ENCODE results near the gene AMPD2.

AMPD2 gene

DNA sequence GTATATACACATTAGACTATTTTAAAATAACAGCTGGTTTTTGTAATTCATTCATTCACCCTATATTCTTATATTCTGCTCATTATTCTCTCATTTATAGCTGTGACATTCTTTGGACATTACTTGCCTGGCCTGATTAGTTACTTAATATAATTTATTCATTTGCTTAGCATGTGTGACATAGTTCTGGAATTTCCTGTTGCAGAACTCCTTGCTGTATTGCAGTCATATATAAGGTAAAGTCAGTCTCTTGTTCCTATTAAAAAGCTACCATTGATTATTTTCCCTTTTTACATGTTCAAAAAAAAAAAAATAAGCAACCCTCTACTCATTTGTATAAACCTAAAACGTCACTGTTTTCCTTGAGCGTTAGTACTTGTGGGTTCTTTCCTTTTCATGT lies 24.1 kb upstream of the AMPD2 start:
- H3K9me3 ChIP-seq (ENCODE audit: control insufficient read depth, low read length) = no peaks in the 10 kb centered on the region
- H3K4me1 ChIP-seq (ENCODE audit: control insufficient read depth, insufficient read depth, low read length) = peaks cover 6% of the 10 kb centered on the region
- no peaks in the 10 kb centered on the region for H3K27me3 ChIP-seq (replicated peaks; ENCODE audit: control insufficient read depth, insufficient read depth, low read length)
- H3K4me3 ChIP-seq (ENCODE audit: low read length) = no peak overlapping the region
- H3K36me3 ChIP-seq (ENCODE audit: control insufficient read depth, insufficient read depth, low read length, severe bottlenecking) = peaks cover 66% of the 10 kb centered on the region
- no peak for DNase-seq (ENCODE audit: low read depth)
- H3K9ac ChIP-seq (ENCODE audit: low read length) = no peak overlapping the region

DNA sequence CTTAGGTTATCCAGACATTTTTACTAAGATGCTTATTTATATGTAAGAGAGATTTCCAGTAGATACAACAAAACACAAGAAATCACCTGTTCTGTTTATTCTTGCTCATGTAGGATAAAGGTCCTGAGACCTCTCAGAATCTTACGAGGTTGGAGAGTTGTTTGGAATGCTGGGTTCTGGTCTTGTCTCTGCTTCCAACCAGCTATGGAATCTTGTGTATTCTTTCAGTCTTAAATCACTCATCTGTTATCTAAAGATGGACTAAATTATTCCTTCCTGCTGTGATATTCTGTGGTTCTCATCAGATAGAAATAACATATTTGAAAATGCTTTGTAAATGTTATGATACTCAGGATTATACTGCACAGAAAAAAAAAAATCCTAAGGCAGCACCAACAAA lies 21.5 kb upstream of the AMPD2 start:
- no peak for DNase-seq (ENCODE audit: low read depth)
- Histone ChIP-seq H3K36me3 (ENCODE audit: control insufficient read depth, insufficient read depth, low read length, severe bottlenecking) (peaks cover 50% of the 10 kb centered on the region), H3K9me3 (ENCODE audit: control insufficient read depth, low read length) (no peaks in the 10 kb centered on the region)

DNA sequence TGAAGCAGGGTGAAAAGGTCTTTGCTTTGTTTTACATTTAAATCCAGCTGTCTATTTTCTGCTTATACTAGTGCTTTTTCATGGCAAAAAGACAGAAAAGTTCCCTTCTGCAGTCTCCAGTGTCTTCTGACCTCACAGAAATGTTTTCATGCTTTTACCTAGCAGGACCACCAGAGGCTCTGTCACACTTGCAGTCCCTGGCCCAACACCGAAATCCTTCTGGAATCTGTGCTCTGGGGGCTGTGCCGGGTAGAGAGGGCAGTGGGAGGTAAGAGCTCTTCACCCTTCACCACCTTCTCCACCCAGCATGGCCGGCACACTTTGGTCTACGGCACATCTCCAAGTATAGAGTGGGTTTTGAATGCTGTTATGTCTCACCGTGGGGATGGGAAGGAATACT lies 21.0 kb upstream of the AMPD2 start:
- H3K9ac ChIP-seq (ENCODE audit: low read length) = no peak overlapping the region
- peaks cover 6% of the 10 kb centered on the region for H3K4me1 ChIP-seq (ENCODE audit: control insufficient read depth, insufficient read depth, low read length)
- H3K36me3 ChIP-seq (ENCODE audit: control insufficient read depth, insufficient read depth, low read length, severe bottlenecking) = peaks cover 50% of the 10 kb centered on the region
- H3K4me3 ChIP-seq (ENCODE audit: low read length) = no peak overlapping the region
- no peaks in the 10 kb centered on the region for H3K27me3 ChIP-seq (replicated peaks; ENCODE audit: control insufficient read depth, insufficient read depth, low read length)
- no peak for DNase-seq (ENCODE audit: low read depth)
- H3K9me3 ChIP-seq (ENCODE audit: control insufficient read depth, low read length) = no peaks in the 10 kb centered on the region

More for the DNA sequence above, 21.5 kb upstream of the AMPD2 start:
- no peaks in the 10 kb centered on the region for H3K27me3 ChIP-seq (replicated peaks; ENCODE audit: control insufficient read depth, insufficient read depth, low read length)
- no peak overlapping the region for H3K9ac ChIP-seq (ENCODE audit: low read length)
- peaks cover 6% of the 10 kb centered on the region for H3K4me1 ChIP-seq (ENCODE audit: control insufficient read depth, insufficient read depth, low read length)
- no peak overlapping the region for H3K4me3 ChIP-seq (ENCODE audit: low read length)

DNA sequence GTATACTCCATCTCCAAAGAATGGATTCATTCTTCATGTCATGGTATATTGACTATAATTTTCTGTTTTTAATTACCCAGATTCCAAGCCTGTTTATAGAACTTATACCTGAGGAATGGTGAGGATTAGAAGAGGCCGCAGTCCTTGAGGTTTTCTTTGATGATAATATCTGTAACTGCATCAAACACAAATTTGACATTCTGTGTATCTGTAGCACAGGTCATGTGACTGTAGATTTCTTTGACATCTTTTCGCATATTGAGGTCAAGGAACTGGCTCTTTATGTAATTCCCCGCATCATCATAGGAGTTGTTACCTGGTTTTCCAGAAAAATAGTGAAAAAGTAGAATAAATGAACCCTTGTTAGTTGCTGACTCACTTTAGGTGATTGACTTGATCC lies 16.4 kb upstream of the AMPD2 start:
- H3K36me3 ChIP-seq (ENCODE audit: control insufficient read depth, insufficient read depth, low read length, severe bottlenecking) = peaks cover 24% of the 10 kb centered on the region
- H3K27me3 ChIP-seq (replicated peaks; ENCODE audit: control insufficient read depth, insufficient read depth, low read length) = no peaks in the 10 kb centered on the region
- no peak for DNase-seq (ENCODE audit: low read depth)
- H3K4me3 ChIP-seq (ENCODE audit: low read length) = no peak overlapping the region
- no peaks in the 10 kb centered on the region for H3K4me1 ChIP-seq (ENCODE audit: control insufficient read depth, insufficient read depth, low read length)
- no peaks in the 10 kb centered on the region for H3K9me3 ChIP-seq (ENCODE audit: control insufficient read depth, low read length)
- no peak overlapping the region for H3K9ac ChIP-seq (ENCODE audit: low read length)

DNA sequence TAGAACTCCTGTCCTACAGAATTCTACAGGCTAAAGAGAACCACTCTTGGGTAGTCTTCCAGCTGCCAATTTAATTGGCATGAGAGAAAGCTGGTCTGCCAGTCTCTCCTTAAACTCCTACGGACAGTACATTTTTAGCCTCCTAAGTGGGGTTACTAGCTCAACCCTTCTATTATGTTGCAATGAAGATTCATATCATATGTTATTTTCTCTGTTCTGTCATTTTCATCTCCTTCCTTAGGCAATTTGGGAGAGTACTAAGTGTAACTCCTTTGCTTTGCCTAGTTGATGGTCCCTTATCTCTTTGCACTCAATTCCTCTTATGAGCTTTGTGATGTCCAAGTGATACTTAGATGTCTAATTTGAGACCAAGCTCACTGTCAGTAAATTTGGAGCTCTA lies 14.3 kb upstream of the AMPD2 start:
- no peak for DNase-seq (ENCODE audit: low read depth)
- Histone ChIP-seq H3K9ac (ENCODE audit: low read length) (no peak overlapping the region), H3K36me3 (ENCODE audit: control insufficient read depth, insufficient read depth, low read length, severe bottlenecking) (peaks cover 18% of the 10 kb centered on the region), H3K9me3 (ENCODE audit: control insufficient read depth, low read length) (no peaks in the 10 kb centered on the region), H3K4me1 (ENCODE audit: control insufficient read depth, insufficient read depth, low read length) (no peaks in the 10 kb centered on the region), H3K27me3 (replicated peaks; ENCODE audit: control insufficient read depth, insufficient read depth, low read length) (no peaks in the 10 kb centered on the region), H3K4me3 (ENCODE audit: low read length) (no peak overlapping the region)

DNA sequence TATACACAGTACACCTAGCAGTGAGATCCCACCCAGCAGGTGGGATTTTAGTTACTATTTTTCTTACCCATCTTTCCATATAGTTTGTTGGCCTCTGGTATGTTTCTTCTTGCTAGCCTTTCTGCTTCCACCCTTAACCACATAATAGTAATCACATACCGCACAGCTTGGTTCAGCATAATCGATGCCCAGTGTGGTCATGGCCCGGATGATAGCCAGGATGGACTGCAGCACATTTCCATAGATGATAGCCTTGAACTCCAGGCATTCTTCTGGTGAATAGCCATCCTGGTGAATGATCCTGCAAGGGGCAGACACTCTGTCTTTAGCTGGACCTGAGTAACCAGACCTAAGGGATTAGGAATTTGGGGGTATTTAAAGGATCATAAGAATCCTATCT lies 9.8 kb upstream of the AMPD2 start:
- peaks cover 11% of the 10 kb centered on the region for H3K4me1 ChIP-seq (ENCODE audit: control insufficient read depth, insufficient read depth, low read length)
- H3K4me3 ChIP-seq (ENCODE audit: low read length) = no peak overlapping the region
- H3K9ac ChIP-seq (ENCODE audit: low read length) = no peak overlapping the region
- no peaks in the 10 kb centered on the region for H3K36me3 ChIP-seq (ENCODE audit: control insufficient read depth, insufficient read depth, low read length, severe bottlenecking)
- no peaks in the 10 kb centered on the region for H3K27me3 ChIP-seq (replicated peaks; ENCODE audit: control insufficient read depth, insufficient read depth, low read length)
- H3K9me3 ChIP-seq (ENCODE audit: control insufficient read depth, low read length) = no peaks in the 10 kb centered on the region
- DNase-seq (ENCODE audit: low read depth) = no peak

DNA sequence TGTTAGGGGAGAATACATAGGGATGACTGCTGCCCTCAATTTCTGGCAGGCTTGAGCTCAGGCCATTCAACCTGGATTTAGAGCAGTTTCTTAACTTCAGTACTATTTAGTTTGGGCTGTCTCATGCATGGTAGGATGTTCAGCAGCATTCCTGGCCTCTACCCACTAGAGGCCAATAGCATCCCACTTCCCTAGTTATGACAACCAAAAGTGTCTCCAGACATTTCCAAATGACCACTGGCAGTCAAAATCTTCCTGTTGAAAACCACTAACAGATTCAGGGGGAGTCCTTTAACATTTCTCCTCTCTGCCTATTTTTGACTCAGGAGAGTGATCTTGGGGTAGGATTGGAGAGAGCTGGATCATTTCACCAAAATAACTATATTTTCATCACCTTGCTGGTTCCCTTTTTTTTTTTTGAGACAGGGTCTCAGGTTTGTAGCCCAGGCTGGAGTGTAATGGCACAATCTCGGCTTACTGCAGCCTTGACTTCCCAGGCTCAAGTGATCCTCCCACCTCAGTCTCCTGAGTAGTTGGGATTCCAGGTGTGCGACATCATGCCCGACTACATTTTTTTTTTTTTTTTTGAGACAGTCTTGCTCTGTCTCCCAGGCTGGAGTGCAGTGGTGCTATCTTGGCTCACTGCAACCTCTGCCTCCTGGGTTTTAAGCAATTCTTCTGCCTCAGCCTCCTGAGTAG lies 8.9 kb upstream of the AMPD2 start:
- Histone ChIP-seq H3K27me3 (replicated peaks; ENCODE audit: control insufficient read depth, insufficient read depth, low read length) (no peaks in the 10 kb centered on the region), H3K9me3 (ENCODE audit: control insufficient read depth, low read length) (no peaks in the 10 kb centered on the region), H3K4me1 (ENCODE audit: control insufficient read depth, insufficient read depth, low read length) (peaks cover 11% of the 10 kb centered on the region), H3K36me3 (ENCODE audit: control insufficient read depth, insufficient read depth, low read length, severe bottlenecking) (no peaks in the 10 kb centered on the region), H3K4me3 (ENCODE audit: low read length) (no peak overlapping the region), H3K9ac (ENCODE audit: low read length) (no peak overlapping the region)
- peak; percentile 9 for DNase-seq (ENCODE audit: low read depth)

DNA sequence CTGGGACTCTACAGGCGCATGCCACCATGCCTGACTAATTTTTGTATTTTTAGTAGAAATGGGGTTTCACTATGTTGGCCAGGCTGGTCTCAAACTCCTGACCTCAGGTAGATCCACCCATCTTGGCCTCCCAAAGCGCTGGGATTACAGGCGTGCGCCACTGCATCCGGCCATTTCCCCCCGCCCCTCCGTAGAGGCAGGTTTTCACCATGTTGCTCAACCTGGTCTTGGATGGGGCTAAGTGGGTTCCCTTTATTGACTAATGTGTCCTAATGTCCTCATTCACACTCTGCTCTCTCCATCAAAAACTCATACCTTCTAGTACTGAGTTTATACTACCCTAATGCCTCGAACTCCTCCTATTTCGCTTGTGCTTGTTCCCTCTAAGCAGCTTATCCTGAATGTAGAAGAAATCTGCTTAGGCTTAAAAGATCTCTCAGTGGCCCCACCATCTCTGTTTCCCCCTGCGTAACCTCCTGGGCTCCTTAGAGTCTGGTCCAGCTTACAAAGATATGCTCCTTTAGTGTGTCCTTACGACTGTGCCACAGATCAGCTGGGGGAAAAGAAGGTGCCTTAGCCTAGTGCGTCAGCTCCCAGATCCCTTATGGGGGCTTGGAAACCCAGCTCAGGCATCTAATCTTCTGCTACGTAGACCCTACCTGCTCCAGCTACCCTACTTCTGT lies 8.2 kb upstream of the AMPD2 start:
- DNase-seq (ENCODE audit: low read depth) = no peak
- no peak overlapping the region for H3K4me3 ChIP-seq (ENCODE audit: low read length)
- H3K4me1 ChIP-seq (ENCODE audit: control insufficient read depth, insufficient read depth, low read length) = peaks cover 11% of the 10 kb centered on the region
- H3K9me3 ChIP-seq (ENCODE audit: control insufficient read depth, low read length) = no peaks in the 10 kb centered on the region
- no peaks in the 10 kb centered on the region for H3K36me3 ChIP-seq (ENCODE audit: control insufficient read depth, insufficient read depth, low read length, severe bottlenecking)
- no peak overlapping the region for H3K9ac ChIP-seq (ENCODE audit: low read length)
- H3K27me3 ChIP-seq (replicated peaks; ENCODE audit: control insufficient read depth, insufficient read depth, low read length) = no peaks in the 10 kb centered on the region

DNA sequence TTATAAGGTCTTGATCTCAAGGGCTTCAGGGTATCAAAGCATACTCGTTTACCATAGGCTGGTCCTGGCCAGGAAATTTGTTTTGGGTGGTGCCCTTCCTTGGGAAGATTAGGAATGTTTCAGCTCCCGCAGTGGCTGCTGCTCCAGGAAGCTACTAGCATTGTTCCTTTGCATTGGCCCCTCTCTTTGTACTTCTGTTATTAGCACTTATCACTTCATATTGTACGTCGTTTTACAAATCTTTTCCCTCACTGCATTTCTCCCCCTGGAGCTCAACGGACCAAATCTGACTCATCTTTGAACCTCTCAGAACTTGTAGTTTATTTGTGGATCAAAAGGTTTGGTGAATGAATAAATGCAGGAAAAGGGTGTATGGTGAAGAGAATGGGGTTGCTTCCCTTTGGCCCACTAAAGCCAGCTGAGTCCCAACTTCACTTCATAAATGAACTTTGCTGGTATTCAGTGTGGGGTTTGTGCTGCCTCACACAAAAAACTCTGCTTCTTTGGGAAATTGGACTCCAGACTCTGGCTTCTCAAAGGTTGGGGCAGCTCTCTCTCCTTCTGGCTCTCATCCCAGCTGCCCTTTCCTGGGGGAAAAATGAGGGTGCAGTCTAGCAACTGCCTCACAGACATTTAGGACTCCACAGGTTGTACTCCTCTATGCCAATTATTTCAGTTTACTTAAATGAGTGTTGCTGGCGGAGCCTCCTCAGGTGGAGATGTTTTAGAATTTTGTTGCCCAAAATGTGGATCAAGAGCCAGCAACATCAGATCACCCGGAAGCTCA lies 6.1 kb upstream of the AMPD2 start:
- Histone ChIP-seq H3K4me3 (ENCODE audit: low read length) (no peak overlapping the region), H3K4me1 (ENCODE audit: control insufficient read depth, insufficient read depth, low read length) (peaks cover 22% of the 10 kb centered on the region), H3K36me3 (ENCODE audit: control insufficient read depth, insufficient read depth, low read length, severe bottlenecking) (no peaks in the 10 kb centered on the region), H3K9me3 (ENCODE audit: control insufficient read depth, low read length) (no peaks in the 10 kb centered on the region), H3K9ac (ENCODE audit: low read length) (no peak overlapping the region), H3K27me3 (replicated peaks; ENCODE audit: control insufficient read depth, insufficient read depth, low read length) (no peaks in the 10 kb centered on the region)
- no peak for DNase-seq (ENCODE audit: low read depth)

DNA sequence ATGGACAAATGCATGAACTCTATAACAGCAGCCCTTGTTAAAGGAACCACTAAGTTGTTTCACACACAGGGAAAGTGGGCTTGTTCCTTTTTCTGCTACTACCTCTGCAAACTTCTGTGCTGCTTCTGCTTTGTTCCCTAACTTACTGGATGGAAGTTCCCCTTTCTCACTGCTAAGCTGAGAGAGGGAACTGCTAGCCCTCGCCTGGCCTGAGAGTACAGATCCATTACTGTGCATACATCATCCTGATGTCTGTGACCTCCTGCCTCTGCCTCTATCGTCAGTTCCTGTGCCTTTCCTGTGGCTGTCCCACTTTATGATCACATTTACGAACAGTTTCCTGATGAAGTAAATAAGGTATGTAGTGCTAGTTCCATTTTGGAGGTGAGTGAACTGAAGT lies 3.8 kb upstream of the AMPD2 start:
- Histone ChIP-seq H3K27me3 (replicated peaks; ENCODE audit: control insufficient read depth, insufficient read depth, low read length) (no peaks in the 10 kb centered on the region), H3K36me3 (ENCODE audit: control insufficient read depth, insufficient read depth, low read length, severe bottlenecking) (no peaks in the 10 kb centered on the region), H3K9me3 (ENCODE audit: control insufficient read depth, low read length) (no peaks in the 10 kb centered on the region), H3K4me1 (ENCODE audit: control insufficient read depth, insufficient read depth, low read length) (peaks cover 29% of the 10 kb centered on the region), H3K9ac (ENCODE audit: low read length) (no peak overlapping the region), H3K4me3 (ENCODE audit: low read length) (no peak overlapping the region)
- DNase-seq (ENCODE audit: low read depth) = no peak

DNA sequence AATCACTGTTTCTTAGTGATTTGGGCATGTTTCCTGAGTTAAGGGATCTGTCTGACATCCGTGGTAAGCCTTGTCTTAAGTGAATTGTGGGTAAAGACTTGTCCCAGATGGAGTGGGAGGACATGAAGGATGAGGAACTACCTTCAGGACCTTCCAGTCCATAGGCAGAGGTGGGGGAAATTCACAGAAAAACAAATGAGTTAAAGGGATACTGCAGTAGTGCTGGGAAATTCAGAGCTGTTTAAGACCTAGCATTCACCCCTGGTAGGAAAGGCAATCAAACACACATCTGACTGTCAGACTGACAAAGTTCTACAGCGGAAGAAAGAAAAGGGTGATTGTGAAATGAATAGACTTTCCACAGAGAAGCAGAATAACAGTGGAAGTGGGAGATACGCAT lies 3.2 kb upstream of the AMPD2 start:
- H3K4me3 ChIP-seq (ENCODE audit: low read length) = no peak overlapping the region
- no peak for DNase-seq (ENCODE audit: low read depth)
- H3K4me1 ChIP-seq (ENCODE audit: control insufficient read depth, insufficient read depth, low read length) = peaks cover 29% of the 10 kb centered on the region
- no peaks in the 10 kb centered on the region for H3K9me3 ChIP-seq (ENCODE audit: control insufficient read depth, low read length)
- no peak overlapping the region for H3K9ac ChIP-seq (ENCODE audit: low read length)
- H3K27me3 ChIP-seq (replicated peaks; ENCODE audit: control insufficient read depth, insufficient read depth, low read length) = no peaks in the 10 kb centered on the region
- no peaks in the 10 kb centered on the region for H3K36me3 ChIP-seq (ENCODE audit: control insufficient read depth, insufficient read depth, low read length, severe bottlenecking)

All from adipocyte (in vitro differentiated cells).